IMR-90 (cell line): ENCODE data around the gene DET1. TPM values are rescaled to one million over a fixed set of nuclear protein-coding genes. Genes with fewer than 3 reads are reported as not detected.

Source experiments
- ATAC-seq: fragments of 200-7000 bp; cut with Tn5 transposase; 2 replicates; pipeline ENCODE4 v1.9.1; 2020; ENCODE audit warnings: low read depth, mild to moderate bottlenecking, moderate library complexity
- BruUV-seq: library from RNA; stranded (reverse); fragments of 400-500 nt; replicated peaks from 2 replicates; lab custom pipeline; 2021; lab: Mats Ljungman, UMichigan
- CTCF ChIA-PET: fragments of 300-600 bp; formaldehyde crosslinking; extraction: SDS; loops from one replicate; lab custom pipeline; 2021; ENCODE audit warnings: antibody characterized with exemption; lab: Yijun Ruan, JAX
- POLR2A ChIA-PET: fragments of 300-600 bp; sonication (Branson Sonifier 250); formaldehyde crosslinking; loops from one replicate; lab custom pipeline; 2022; ENCODE audit warnings: antibody characterized with exemption; ENCODE audit not compliant: unreplicated experiment; lab: Charles Lee
- DNase-seq: peaks from one replicate; pipeline ENCODE4 v3.0.0; 2013
- H2AFZ ChIP-seq: replicated peaks from 2 replicates; pipeline ENCODE3; 2013; ENCODE audit warnings: low read length, mild to moderate bottlenecking; ENCODE audit not compliant: poor library complexity
- H2AK5ac ChIP-seq: 2 replicates; pipeline ENCODE4 v1.6.1; 2013; ENCODE audit warnings: low read depth, low read length, inconsistent platforms
- H2AK9ac ChIP-seq: replicated peaks from 2 replicates; pipeline ENCODE3; 2013; ENCODE audit warnings: mild to moderate bottlenecking, low read depth, low read length, moderate library complexity; ENCODE audit not compliant: poor library complexity
- H2BK120ac ChIP-seq: 2 replicates; pipeline ENCODE4 v1.6.1; 2013; ENCODE audit warnings: low read depth, low read length, inconsistent platforms
- H2BK15ac ChIP-seq: 3 replicates; pipeline ENCODE4 v1.6.1; 2013; ENCODE audit warnings: low read depth, low read length, inconsistent platforms
- H2BK20ac ChIP-seq: 2 replicates; pipeline ENCODE4 v1.6.1; 2013; ENCODE audit warnings: low read depth, mild to moderate bottlenecking, inconsistent platforms, low read length, moderate library complexity
- H2BK5ac ChIP-seq: 2 replicates; pipeline ENCODE4 v1.6.1; 2013; ENCODE audit warnings: mild to moderate bottlenecking, low read depth, low read length, inconsistent platforms; ENCODE audit not compliant: poor library complexity, severe bottlenecking
- H3K14ac ChIP-seq: replicated peaks from 2 replicates; pipeline ENCODE4 v1.6.1; 2013; ENCODE audit warnings: low read depth, low read length, inconsistent platforms
- H3K18ac ChIP-seq: 2 replicates; pipeline ENCODE4 v1.6.1; 2013; ENCODE audit warnings: low read depth, low read length, control low read depth
- H3K23ac ChIP-seq: 2 replicates; pipeline ENCODE4 v1.6.1; 2013; ENCODE audit warnings: low read depth, low read length, inconsistent platforms
- H3K27ac ChIP-seq: 2 replicates; pipeline ENCODE4 v1.5.1; 2013; ENCODE audit warnings: mild to moderate bottlenecking, control low read depth, low read length; ENCODE audit not compliant: insufficient read depth
- H3K27me3 ChIP-seq: 2 replicates; pipeline ENCODE4 v1.6.1; 2013; ENCODE audit warnings: low read length; ENCODE audit not compliant: control insufficient read depth, insufficient read depth
- H3K36me3 ChIP-seq: 2 replicates; pipeline ENCODE4 v1.6.1; 2013; ENCODE audit warnings: low read length, mixed read lengths; ENCODE audit not compliant: control insufficient read depth, insufficient read depth
- H3K4ac ChIP-seq: 2 replicates; pipeline ENCODE4 v1.6.1; 2013; ENCODE audit warnings: low read depth, low read length, inconsistent platforms
- H3K4me1 ChIP-seq: 2 replicates; pipeline ENCODE4 v1.6.1; 2013; ENCODE audit warnings: low read length, mixed read lengths; ENCODE audit not compliant: control insufficient read depth, insufficient read depth
- H3K4me2 ChIP-seq: 2 replicates; pipeline ENCODE4 v1.6.1; 2013; ENCODE audit warnings: low read depth, mild to moderate bottlenecking, control low read depth, low read length, moderate library complexity
- H3K4me3 ChIP-seq: 2 replicates; pipeline ENCODE4 v1.5.1; 2013; ENCODE audit warnings: low read depth, mild to moderate bottlenecking, control low read depth, low read length, moderate library complexity; ENCODE audit not compliant: insufficient read depth
- H3K56ac ChIP-seq: 2 replicates; pipeline ENCODE4 v1.6.1; 2013; ENCODE audit warnings: low read length, inconsistent platforms; ENCODE audit not compliant: insufficient read depth; ENCODE audit errors: extremely low read depth
- H3K79me1 ChIP-seq, 2 experiments: 2 replicates each; pipeline ENCODE4 v1.6.1; 2013; ENCODE audit warnings: low read length in 2 of 2, inconsistent platforms in 1 of 2, low read depth in 1 of 2
- H3K9ac ChIP-seq: 2 replicates; pipeline ENCODE4 v1.6.1; 2013; ENCODE audit warnings: low read depth, low read length, control low read depth
- H3K9me1 ChIP-seq: 2 replicates; pipeline ENCODE4 v1.6.1; 2013; ENCODE audit warnings: low read length, inconsistent platforms; ENCODE audit not compliant: insufficient read depth
- H3K9me3 ChIP-seq: 2 replicates; pipeline ENCODE4 v1.6.1; 2013; ENCODE audit warnings: low read length; ENCODE audit not compliant: control insufficient read depth, insufficient read depth
- H4K20me1 ChIP-seq: 2 replicates; pipeline ENCODE4 v1.6.1; 2013; ENCODE audit warnings: low read length, inconsistent platforms; ENCODE audit not compliant: insufficient read depth
- H4K5ac ChIP-seq: 2 replicates; pipeline ENCODE4 v1.6.1; 2013; ENCODE audit warnings: mild to moderate bottlenecking, low read depth, low read length, control low read depth
- H4K8ac ChIP-seq, 2 experiments: 2 replicates each; pipeline ENCODE4 v1.6.1; 2013; ENCODE audit warnings: low read depth in 2 of 2, low read length in 2 of 2, control low read depth in 1 of 2, inconsistent platforms in 1 of 2
- H4K91ac ChIP-seq: 2 replicates; pipeline ENCODE4 v1.6.1; 2013; ENCODE audit warnings: low read depth, low read length, inconsistent platforms; ENCODE audit not compliant: insufficient read depth
- FOS ChIP-seq: fragments of 150-350 bp; IDR thresholded peaks from 2 replicates; pipeline ENCODE4 v1.6.1; 2016; ENCODE audit warnings: low read depth, low read length
- MAFK ChIP-seq: IDR thresholded peaks from 2 replicates; pipeline ENCODE4 v1.6.1; 2012; ENCODE audit warnings: low read depth, low read length, improper control_type of control experiment
- MAZ ChIP-seq: IDR thresholded peaks from 2 replicates; pipeline ENCODE4 v1.6.1; 2012; ENCODE audit warnings: low read depth, mild to moderate bottlenecking, low read length, improper control_type of control experiment, moderate library complexity, borderline replicate concordance
- POLR2A ChIP-seq: IDR thresholded peaks from 2 replicates; pipeline ENCODE4 v1.6.1; 2012; ENCODE audit warnings: mild to moderate bottlenecking, low read depth, low read length
- RCOR1 ChIP-seq: IDR thresholded peaks from 2 replicates; pipeline ENCODE4 v1.6.1; 2012; ENCODE audit warnings: mild to moderate bottlenecking, low read length, improper control_type of control experiment; ENCODE audit not compliant: insufficient replicate concordance
- SMC3 ChIP-seq: fragments of 150-350 bp; IDR thresholded peaks from 2 replicates; pipeline ENCODE4 v1.6.1; 2016; ENCODE audit warnings: low read depth, mild to moderate bottlenecking, antibody characterized with exemption, low read length, moderate library complexity
- WGBS, 2 experiments: methylation state at CpG; one replicate each; pipeline versions ENCODE4 v1.1.5 to v1.1.7; 2013; ENCODE audit warnings: missing lambda C conversion rate in 2 of 2; ENCODE audit not compliant: insufficient read length in 1 of 2; ENCODE audit errors: extremely low coverage in 2 of 2; 5-methylcytosine and 5-hydroxymethylcytosine counted together
- dilution Hi-C: fragments of 300-500 bp; cut with HindIII; formaldehyde crosslinking; loops from one replicate; pipeline ENCODE4 v1.14.3; 2018; ENCODE audit warnings: low sequenced_read_pairs; ENCODE audit not compliant: unreplicated experiment
- in situ Hi-C: fragments of 300-500 bp; cut with MboI; formaldehyde crosslinking; loops from 3 replicates; pipeline ENCODE4 v1.14.3; 2019; ENCODE audit warnings: low sequenced_read_pairs, inconsistent platforms, mixed read lengths
- intact Hi-C: fragments of 100-400 bp; cut with micrococcal nuclease; formaldehyde crosslinking; loops from 2 replicates; pipeline ENCODE4 v1.10.0; 2022
- polyA plus RNA-seq, 3 experiments: library from polyadenylated mRNA; depleted of rRNA; stranded (reverse); fragments of >200 nt; gene quantifications; 2 replicates each; pipeline ENCODE4 v1.2.3, GENCODE V29; 2012; ENCODE audit warnings: low replicate concordance in 1 of 3
- total RNA-seq: library from RNA; depleted of rRNA; stranded (reverse); fragments of >200 nt; gene quantifications from 2 replicates; pipeline ENCODE4 v1.2.3, GENCODE V29; 2012

Gene DET1
- total and polyA plus RNA-seq, 2 of the 4 experiments (the other 2 are of a cell fraction), result 5.6 to 9.1 TPM

DNA sequence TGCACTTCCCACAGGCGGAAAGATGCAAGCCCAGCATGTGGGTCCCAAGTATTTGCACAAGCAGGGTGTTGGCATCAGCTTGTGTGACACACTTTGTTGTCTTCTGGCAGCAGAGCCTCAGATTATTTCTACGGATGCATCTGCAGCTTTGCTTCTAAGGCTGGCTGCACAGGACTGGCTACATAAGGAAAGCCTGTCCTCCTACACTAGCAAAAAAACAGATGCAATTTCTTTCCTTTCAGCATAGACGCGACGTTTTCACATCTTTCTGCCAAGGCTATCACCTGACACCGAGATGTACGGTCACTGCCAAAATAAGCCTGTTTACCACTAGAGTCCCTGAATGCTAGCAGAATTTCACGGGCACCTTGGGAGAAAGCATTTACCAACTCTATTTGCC is 65.5 kb downstream of the DET1 start:
- no peak for DNase-seq
- dilution Hi-C loops (no loop called here), intact Hi-C loops (no loop called here), in situ Hi-C loops (loop anchor here (25.0 kb wide), 2 partner anchors 356 to 531 kb away; no protein-coding TSS in a partner anchor)
- BruUV-seq, result no TSS peak
- 92% methylated on average over 8 of the region's 8 CpGs; no CpG with 5 or more reads in 1 of the 2 experiments for WGBS, 2 experiments
- no peak overlapping the region for H3K23ac ChIP-seq
- H2BK5ac ChIP-seq, result no peak overlapping the region
- peaks cover 2% of the 10 kb centered on the region; the same call in 1 of the 2 replicates for H3K4me1 ChIP-seq
- no peak overlapping the region for H2BK20ac ChIP-seq
- no peak overlapping the region for H4K91ac ChIP-seq
- H3K4ac ChIP-seq, result no peak overlapping the region
- TF ChIP-seq MAFK (no peak), POLR2A (no peak), MAZ (no peak), FOS (no peak), RCOR1 (no peak), SMC3 (no peak)
- no peak overlapping the region for H2BK15ac ChIP-seq
- ATAC-seq, result no peak
- no peaks in the 10 kb centered on the region for H4K20me1 ChIP-seq
- H4K5ac ChIP-seq, result no peak overlapping the region
- peaks cover 3% of the 10 kb centered on the region; the same call in 1 of the 2 replicates for H3K9me1 ChIP-seq
- H2AFZ ChIP-seq, result no peak overlapping the region
- H2BK120ac ChIP-seq, result no peak overlapping the region
- no peak overlapping the region for H3K27ac ChIP-seq
- H2AK9ac ChIP-seq, result no peak overlapping the region
- H3K27me3 ChIP-seq, result no peaks in the 10 kb centered on the region; the same call in 1 of the 2 replicates
- no peaks in the 10 kb centered on the region for H3K9me3 ChIP-seq
- CTCF ChIA-PET, result interaction anchor here (0.6 kb wide), 1 partner anchor 76 kb away, joined by 6 read pairs; no protein-coding TSS in a partner anchor
- no peak overlapping the region for H3K4me3 ChIP-seq
- 0 out of 4 replicates have a peak, but pooled peaks cover 2% of the 10 kb centered on the region in 2 experiments for H3K79me1 ChIP-seq
- H3K36me3 ChIP-seq, result peaks cover 14% of the 10 kb centered on the region
- no peak overlapping the region for H3K4me2 ChIP-seq
- no peak overlapping the region for H3K9ac ChIP-seq
- H3K56ac ChIP-seq, result no peak overlapping the region
- no peak overlapping the region for H3K18ac ChIP-seq
- no peak overlapping the region for H2AK5ac ChIP-seq
- no peak overlapping the region for H3K14ac ChIP-seq
- no peak overlapping the region for H4K8ac ChIP-seq
- POLR2A ChIA-PET, result no interaction called here
